ENCODE measurements around the gene FBXL12. TPM values are rescaled to one million over a fixed set of nuclear protein-coding genes. Genes with fewer than 3 reads are reported as not detected.

Gene FBXL12
- total and polyA plus RNA-seq, 5 experiments from 2014 or later = 8.3 to 42.1 (median 15.6) TPM

Other genes starting within 250 kb of the FBXL12 start
- gene ZNF121, start 234.6 kb downstream of the FBXL12 start, total RNA-seq = 10 to 100 TPM; 63.0 to 66.0 TPM
- 1 to 10 TPM; 1.9 to 3.7 (median 3.5) TPM for gene ZNF121, start 234.6 kb downstream of the FBXL12 start, polyA plus RNA-seq
- gene ZNF561, start 197.8 kb downstream of the FBXL12 start, total RNA-seq = 10 to 100 TPM; 77.1 to 78.4 TPM
- 10 to 100 TPM; 12.2 to 16.3 (median 14.7) TPM for gene ZNF561, start 197.8 kb downstream of the FBXL12 start, polyA plus RNA-seq
- gene ZNF562, start 144.0 kb downstream of the FBXL12 start, total RNA-seq = 10 to 100 TPM; 27.0 to 29.5 TPM
- 1 to 10 TPM; 1.6 to 4.8 (median 2.5) TPM for gene ZNF562, start 144.0 kb downstream of the FBXL12 start, polyA plus RNA-seq
- gene ZNF846, start 50.3 kb downstream of the FBXL12 start, total RNA-seq = 10 to 100 TPM; 29.5 to 34.0 TPM
- gene ZNF846, start 50.3 kb downstream of the FBXL12 start, polyA plus RNA-seq = 10 to 100 TPM in 1 of 3 donors, 1 to 10 TPM in 2; 6.0 to 10.6 (median 9.5) TPM
- 100 to 1,000 TPM; 222 to 232 TPM for gene UBL5, start 8.8 kb upstream of the FBXL12 start, total RNA-seq
- gene UBL5, start 8.8 kb upstream of the FBXL12 start, polyA plus RNA-seq = 100 to 1,000 TPM; 694 to 819 (median 701) TPM
- 10 to 100 TPM; 63.3 to 65.6 TPM for gene PIN1, start 16.2 kb upstream of the FBXL12 start, total RNA-seq
- 100 to 1,000 TPM in 1 of 3 donors, 10 to 100 TPM in 2; 85.3 to 126 (median 95.8) TPM for gene PIN1, start 16.2 kb upstream of the FBXL12 start, polyA plus RNA-seq
- 10 to 100 TPM; 14.5 to 14.8 TPM for gene OLFM2, start 117.4 kb upstream of the FBXL12 start, total RNA-seq
- 10 to 100 TPM in 2 of 3 donors, 1 to 10 TPM in 1; 6.1 to 12.8 (median 11.2) TPM for gene OLFM2, start 117.4 kb upstream of the FBXL12 start, polyA plus RNA-seq
- gene COL5A3, start 191.4 kb upstream of the FBXL12 start, total RNA-seq = not detected
- gene COL5A3, start 191.4 kb upstream of the FBXL12 start, polyA plus RNA-seq = not detected
- gene RDH8, start 194.4 kb upstream of the FBXL12 start, total RNA-seq = not detected
- gene RDH8, start 194.4 kb upstream of the FBXL12 start, polyA plus RNA-seq = not detected